Measurements from ENCODE around the gene RGS4.

RGS4 gene

DNA sequence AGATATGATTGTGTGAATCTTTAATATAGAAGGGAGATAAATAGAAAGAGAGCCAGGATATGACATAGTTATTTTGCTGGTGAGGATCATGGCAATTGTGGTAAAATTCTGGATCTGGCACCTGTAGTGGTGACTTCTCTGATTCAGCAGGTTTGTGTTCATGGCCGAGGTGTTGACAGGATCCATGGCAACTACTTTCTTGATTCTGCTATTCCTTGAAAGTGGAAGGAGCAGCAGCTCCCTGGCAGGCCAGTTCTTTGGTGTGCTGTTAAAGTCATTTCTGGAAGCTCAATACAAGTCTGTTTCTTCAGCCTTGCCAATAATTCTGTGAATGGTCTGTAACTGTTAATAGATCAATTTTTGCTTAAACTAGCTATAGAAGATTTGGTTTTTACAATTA is 33.4 kb downstream of the RGS4 start:
- DNase-seq (ENCODE audit: low spot score) = no peak

DNA sequence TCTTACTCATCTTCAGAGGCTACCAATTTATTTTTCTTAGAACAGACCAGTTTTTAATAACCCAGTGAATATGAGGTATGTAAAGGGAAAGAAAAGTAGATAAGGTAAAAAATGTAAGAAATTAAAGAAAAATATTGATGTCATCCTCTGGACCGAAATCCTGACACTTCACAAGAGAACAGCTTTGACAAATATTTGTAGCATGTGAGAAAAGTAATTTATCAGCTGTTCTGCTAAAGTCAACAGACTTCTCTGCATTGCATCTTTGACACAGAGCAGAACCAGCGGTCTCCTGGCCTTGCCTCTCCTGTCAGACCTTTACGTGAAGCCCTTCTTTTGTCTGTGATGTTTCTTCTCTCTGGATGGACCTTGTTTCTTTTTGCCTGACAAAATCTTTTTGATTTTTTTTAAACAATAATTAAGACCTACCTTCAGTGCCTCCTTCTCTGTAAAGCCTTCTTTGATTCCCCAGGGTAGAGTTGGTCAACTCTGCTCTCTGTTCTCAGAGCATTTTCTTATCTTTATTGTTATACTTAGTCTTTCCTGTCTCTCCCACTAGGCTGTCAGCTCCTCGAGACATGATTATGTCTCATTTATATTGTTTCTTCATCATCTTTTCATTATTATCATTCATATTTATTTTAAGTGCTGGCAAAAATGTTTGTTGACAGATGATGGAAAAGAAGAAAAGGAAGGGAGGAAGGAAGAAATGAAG is 35.4 kb downstream of the RGS4 start:
- no peak for DNase-seq (ENCODE audit: low spot score)

DNA sequence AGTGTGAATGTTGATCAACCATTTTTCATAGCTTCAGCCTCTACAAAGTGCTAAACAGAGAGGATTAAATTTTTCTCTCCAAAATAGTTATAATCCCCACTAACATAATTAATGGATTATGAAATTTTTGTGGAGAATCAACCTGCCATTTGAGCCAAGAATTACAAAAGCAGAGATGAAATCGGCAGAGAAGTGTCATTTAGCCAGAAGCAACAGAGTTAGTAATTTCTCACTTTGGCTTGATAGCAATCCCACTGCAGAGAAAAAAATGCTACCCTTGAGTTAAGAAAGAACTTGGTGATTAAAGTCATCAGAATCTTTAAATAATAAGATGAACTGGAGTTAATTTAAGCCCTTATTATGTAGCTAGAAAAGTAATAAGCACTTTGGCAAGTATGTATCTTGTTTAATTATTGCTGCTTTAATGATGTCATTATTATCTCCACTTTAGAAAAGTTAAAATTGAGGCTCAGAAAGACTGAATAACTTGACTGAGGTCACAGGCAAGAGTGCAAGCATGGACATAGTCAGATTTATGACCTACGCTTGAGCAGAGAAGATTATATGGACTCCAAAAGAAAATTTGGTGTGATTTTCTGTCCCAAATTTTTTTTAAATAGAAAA is 37.3 kb downstream of the RGS4 start:
- DNase-seq (ENCODE audit: low spot score) = no peak

DNA sequence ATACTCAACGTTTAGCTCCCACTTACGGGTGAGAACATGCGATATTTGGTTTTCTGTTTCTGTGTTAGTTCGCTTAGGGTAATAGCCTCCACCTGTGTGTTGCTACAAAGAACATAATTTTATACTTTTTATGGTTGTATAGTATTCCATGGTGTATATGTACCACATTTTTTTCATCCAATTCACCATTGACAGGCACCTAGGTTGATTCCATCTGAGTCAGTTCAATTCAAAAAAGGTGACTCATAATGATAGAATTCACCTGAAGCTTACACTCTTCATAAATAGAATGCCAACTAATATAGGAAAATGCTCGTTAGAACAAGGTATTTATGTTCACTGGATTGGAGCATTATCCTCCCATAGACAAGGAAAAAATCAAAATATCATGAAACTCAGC is 38.5 kb downstream of the RGS4 start:
- no peak for DNase-seq (ENCODE audit: low spot score)

DNA sequence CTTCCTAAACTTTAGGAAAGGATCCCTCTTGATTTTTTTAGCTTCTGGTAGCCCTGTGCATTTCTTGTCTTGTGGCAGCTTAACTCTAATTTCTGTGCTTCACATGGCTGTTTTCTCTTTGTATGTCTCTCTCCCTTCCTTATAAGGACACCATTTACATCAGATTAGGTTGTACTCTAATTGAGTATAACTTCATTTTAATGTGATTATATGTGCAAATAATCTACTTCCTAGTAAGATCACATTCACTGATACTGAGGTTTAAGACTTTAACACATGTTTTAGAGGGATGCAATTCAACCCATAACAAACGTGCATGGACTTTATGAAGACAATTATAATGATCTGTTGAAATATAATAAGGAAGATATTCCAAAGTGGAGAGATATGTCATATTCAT is 46.7 kb downstream of the RGS4 start:
- no peak for DNase-seq (ENCODE audit: low spot score)

DNA sequence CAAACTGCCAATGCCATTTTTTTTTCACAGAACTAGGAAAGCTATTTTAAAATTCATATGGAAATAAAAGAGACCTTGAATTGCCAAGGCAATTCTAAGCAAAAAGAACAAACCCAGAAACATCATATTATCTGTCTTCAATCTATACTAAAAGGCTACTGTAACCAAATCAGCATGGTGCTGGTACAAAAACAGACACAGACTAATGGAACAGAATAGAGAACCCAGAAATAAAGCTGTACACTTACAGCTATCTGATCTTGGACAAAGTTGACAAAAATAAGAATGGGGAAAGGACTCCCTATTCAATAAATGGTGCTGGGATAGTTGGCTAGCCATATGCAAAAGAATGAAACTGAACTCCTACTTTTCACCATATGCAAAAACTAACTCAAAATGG is 50.5 kb downstream of the RGS4 start:
- no peak for DNase-seq (ENCODE audit: low spot score)

DNA sequence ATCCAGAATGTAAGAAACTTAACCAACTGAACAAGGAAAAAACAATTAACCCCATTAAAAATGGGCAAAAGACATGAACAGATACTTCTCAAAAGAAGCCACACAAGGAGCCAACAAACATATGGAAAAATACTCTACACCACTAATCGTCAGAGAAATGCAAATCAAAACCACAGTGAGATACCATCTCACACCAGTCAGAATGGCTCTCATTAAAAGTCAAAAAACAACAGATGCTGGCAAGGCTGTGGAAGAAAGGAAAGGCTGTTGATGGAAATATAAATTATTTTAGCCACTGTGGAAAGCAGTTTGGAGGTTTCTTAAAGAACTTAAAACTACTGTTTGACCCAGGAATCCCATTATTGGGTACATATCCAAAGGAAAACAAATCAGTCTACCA is 51.2 kb downstream of the RGS4 start:
- DNase-seq (ENCODE audit: low spot score) = no peak

DNA sequence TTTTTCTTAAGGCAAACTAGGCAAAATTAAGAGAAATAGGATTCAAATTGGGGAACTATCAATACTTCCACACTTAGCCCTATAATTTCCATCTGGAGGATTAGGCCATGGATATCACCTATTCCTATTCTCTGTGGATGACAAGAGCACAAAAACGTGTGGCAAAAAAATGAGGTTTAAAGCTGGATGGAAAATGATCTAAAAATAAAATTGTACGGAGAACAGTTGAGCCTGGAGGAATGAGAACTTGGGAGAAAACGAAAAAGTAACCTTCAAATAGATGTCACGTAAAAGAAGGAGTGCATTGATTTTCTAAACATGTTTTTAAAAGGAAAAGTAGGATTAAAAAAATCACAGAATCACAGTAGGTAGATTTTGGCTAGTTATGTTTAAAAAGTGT is 55.7 kb downstream of the RGS4 start:
- DNase-seq (ENCODE audit: low spot score) = no peak

Measured in AG20443 (cell line).